Muscle of leg (tissue), 11 donors: ENCODE results near the gene SLC6A9. TPM values are rescaled to one million over a fixed set of nuclear protein-coding genes. Genes with fewer than 3 reads are reported as not detected.
A peak's percentile ranks its signal among the peaks of the same experiment; 100 is the strongest.

Source experiments
- DNase-seq: peaks from one replicate; pipeline ENCODE4 v3.0.0; 2013
- H3K27ac ChIP-seq: one replicate; pipeline ENCODE4 v1.5.1; 2013; ENCODE audit warnings: mild to moderate bottlenecking, low read length, control low read depth
- H3K27me3 ChIP-seq: one replicate; pipeline ENCODE4 v1.6.1; 2013; ENCODE audit warnings: low read length; ENCODE audit not compliant: control insufficient read depth, insufficient read depth
- H3K36me3 ChIP-seq: one replicate; pipeline ENCODE4 v1.6.1; 2013; ENCODE audit warnings: low read length; ENCODE audit not compliant: control insufficient read depth, insufficient read depth
- H3K4me1 ChIP-seq: one replicate; pipeline ENCODE4 v1.6.1; 2013; ENCODE audit warnings: low read length; ENCODE audit not compliant: control insufficient read depth, insufficient read depth
- H3K4me3 ChIP-seq: one replicate; pipeline ENCODE4 v1.5.1; 2013; ENCODE audit warnings: low read length, control low read depth
- H3K9me3 ChIP-seq: replicated peaks from 2 replicates; pipeline ENCODE4 v1.6.1; 2013; ENCODE audit warnings: low read depth, low read length; ENCODE audit not compliant: control insufficient read depth
- WGBS: methylation state at CpG from one replicate; pipeline ENCODE4 v1.1.5; 2013; ENCODE audit warnings: missing lambda C conversion rate; ENCODE audit not compliant: insufficient coverage; 5-methylcytosine and 5-hydroxymethylcytosine counted together
- polyA plus RNA-seq, 8 donors: library from polyadenylated mRNA; unstranded; fragments of 120-200 nt; gene quantifications; one replicate each; pipeline versions ENCODE4 v1.2.1 to v1.2.3, GENCODE V29; 2013; ENCODE audit warnings: inconsistent platforms in 1 of 8, low replicate concordance in 1 of 8; ENCODE audit not compliant: insufficient read length in 8 of 8, insufficient read depth in 1 of 8
- total RNA-seq: library from RNA; stranded (reverse); fragments of 120-200 nt; gene quantifications from one replicate; pipeline ENCODE4 v1.2.4, GENCODE V29; 2013

SLC6A9 gene
- total and polyA plus RNA-seq, 9 donors, result 1.6 to 5.5 (median 3.4) TPM

GRCh38 chr1:43986712-43987111 is 44.5 kb downstream of the SLC6A9 start:
- no peaks in the 10 kb centered on the region for H3K9me3 ChIP-seq
- peaks cover 7% of the 10 kb centered on the region for H3K4me1 ChIP-seq
- no peak for DNase-seq
- peaks cover 29% of the 10 kb centered on the region for H3K36me3 ChIP-seq
- no peaks in the 10 kb centered on the region for H3K27me3 ChIP-seq
- no peak overlapping the region for H3K4me3 ChIP-seq
- H3K27ac ChIP-seq, result no peak overlapping the region
- WGBS, result 76% methylated on average over 6 of the region's 6 CpGs

- no peak overlapping the region for H3K27ac ChIP-seq
- H3K27me3 ChIP-seq, result no peaks in the 10 kb centered on the region
- H3K4me3 ChIP-seq, result no peak overlapping the region
- peaks cover 4% of the 10 kb centered on the region for H3K4me1 ChIP-seq
- DNase-seq, result no peak
- H3K36me3 ChIP-seq, result peaks cover 34% of the 10 kb centered on the region
- H3K9me3 ChIP-seq, result no peaks in the 10 kb centered on the region
- 67% methylated on average over 4 of the region's 4 CpGs for WGBS
Measured at GRCh38 chr1:43985984-43986595, 45.2 kb downstream of the SLC6A9 start.

GRCh38 chr1:43984855-43985254 is 46.4 kb downstream of the SLC6A9 start:
- no peak for DNase-seq
- Histone ChIP-seq H3K9me3 (no peaks in the 10 kb centered on the region), H3K27ac (no peak overlapping the region), H3K4me3 (no peak overlapping the region), H3K27me3 (no peaks in the 10 kb centered on the region), H3K4me1 (peaks cover 12% of the 10 kb centered on the region), H3K36me3 (peaks cover 34% of the 10 kb centered on the region)
- WGBS, result 92% methylated on average over 15 of the region's 16 CpGs

- Histone ChIP-seq H3K9me3 (no peaks in the 10 kb centered on the region), H3K27me3 (no peaks in the 10 kb centered on the region), H3K4me3 (no peak overlapping the region), H3K27ac (no peak overlapping the region), H3K4me1 (peaks cover 19% of the 10 kb centered on the region), H3K36me3 (peaks cover 34% of the 10 kb centered on the region)
- WGBS, result 56% methylated on average over 7 of the region's 12 CpGs
- DNase-seq, result no peak
Measured at GRCh38 chr1:43983253-43983899, 47.9 kb downstream of the SLC6A9 start.

- no peak for DNase-seq
- Histone ChIP-seq H3K4me3 (no peak overlapping the region), H3K27me3 (no peaks in the 10 kb centered on the region), H3K4me1 (peaks cover 21% of the 10 kb centered on the region), H3K36me3 (peaks cover 37% of the 10 kb centered on the region), H3K27ac (no peak overlapping the region), H3K9me3 (no peaks in the 10 kb centered on the region)
- WGBS, result 81% methylated on average over 15 of the region's 15 CpGs
Measured at GRCh38 chr1:43982808-43983207, 48.5 kb downstream of the SLC6A9 start.

- DNase-seq, result no peak
- Histone ChIP-seq H3K27ac (no peak overlapping the region), H3K9me3 (no peaks in the 10 kb centered on the region), H3K4me1 (peaks cover 21% of the 10 kb centered on the region), H3K27me3 (no peaks in the 10 kb centered on the region), H3K36me3 (peaks cover 39% of the 10 kb centered on the region), H3K4me3 (no peak overlapping the region)
- 86% methylated on average over 7 of the region's 8 CpGs for WGBS
Measured at GRCh38 chr1:43982241-43982640, 49.0 kb downstream of the SLC6A9 start.

GRCh38 chr1:43981636-43982035 is 49.6 kb downstream of the SLC6A9 start:
- Histone ChIP-seq H3K4me1 (peaks cover 21% of the 10 kb centered on the region), H3K27me3 (no peaks in the 10 kb centered on the region), H3K9me3 (no peaks in the 10 kb centered on the region), H3K36me3 (peaks cover 44% of the 10 kb centered on the region), H3K27ac (no peak overlapping the region), H3K4me3 (no peak overlapping the region)
- DNase-seq, result no peak
- 90% methylated on average over 7 of the region's 20 CpGs for WGBS

GRCh38 chr1:43981135-43981491 is 50.1 kb downstream of the SLC6A9 start:
- WGBS, result 87% methylated on average over 19 of the region's 20 CpGs
- Histone ChIP-seq H3K4me1 (peaks cover 23% of the 10 kb centered on the region), H3K4me3 (no peak overlapping the region), H3K36me3 (peaks cover 44% of the 10 kb centered on the region), H3K9me3 (no peaks in the 10 kb centered on the region), H3K27me3 (no peaks in the 10 kb centered on the region), H3K27ac (no peak overlapping the region)
- DNase-seq, result no peak

- no peaks in the 10 kb centered on the region for H3K9me3 ChIP-seq
- H3K36me3 ChIP-seq, result peaks cover 41% of the 10 kb centered on the region
- H3K4me1 ChIP-seq, result peaks cover 29% of the 10 kb centered on the region
- no peaks in the 10 kb centered on the region for H3K27me3 ChIP-seq
- H3K4me3 ChIP-seq, result peak overlapping the region; percentile 50
- no peak for DNase-seq
- peak overlapping the region; percentile 59 for H3K27ac ChIP-seq
- WGBS, result 50% methylated on average over 9 of the region's 13 CpGs
Measured at GRCh38 chr1:43980255-43981134, 50.8 kb downstream of the SLC6A9 start.

- Histone ChIP-seq H3K4me1 (peaks cover 33% of the 10 kb centered on the region), H3K4me3 (peak overlapping the region; percentile 50), H3K36me3 (peaks cover 35% of the 10 kb centered on the region), H3K27ac (peak overlapping the region; percentile 59), H3K27me3 (no peaks in the 10 kb centered on the region), H3K9me3 (no peaks in the 10 kb centered on the region)
- peak; percentile 67 for DNase-seq
- WGBS, result 1% methylated on average over 37 of the region's 45 CpGs
Measured at GRCh38 chr1:43979528-43980254, 51.6 kb downstream of the SLC6A9 start.
